SK-N-SH (cell line): ENCODE results near the gene GRWD1. TPM values are rescaled to one million over a fixed set of nuclear protein-coding genes. Genes with fewer than 3 reads are reported as not detected.

Experiments used
- CTCF ChIA-PET: fragments of 300-600, 350-600 bp; formaldehyde crosslinking; extraction: SDS; loops from one replicate; lab custom pipeline; 2021; lab: Yijun Ruan, JAX
- POLR2A ChIA-PET: fragments of 350-600 bp; sonication (Branson Sonifier 250); formaldehyde crosslinking; extraction: SDS; loops from one replicate; lab custom pipeline; 2020; ENCODE audit warnings: antibody characterized with exemption, inconsistent platforms; lab: Yijun Ruan, JAX
- DNase-seq: peaks from one replicate; pipeline ENCODE4 v3.0.0; 2012
- H2AFZ ChIP-seq: fragments of 200-600 bp; sonication (generic); 2 replicates; pipeline ENCODE4 v1.8.1; 2016; ENCODE audit warnings: antibody characterized with exemption, mild to moderate bottlenecking, low read depth
- H3F3A ChIP-seq: fragments of 200-600 bp; sonication (generic); replicated peaks from 2 replicates; pipeline ENCODE3; 2016; ENCODE audit warnings: antibody characterized with exemption, mild to moderate bottlenecking; ENCODE audit not compliant: insufficient read depth
- H3K27ac ChIP-seq, 2 experiments: fragments of 200-500 bp in 1 of 2; fragments of 200-600 bp in 1 of 2; sonication (Bioruptor generic) in 1 of 2; sonication (generic), shearing (Covaris generic) in 1 of 2; 2 replicates each; pipeline versions ENCODE4 v1.5.1 to v1.6.1; 2014 to 2016; ENCODE audit warnings: low read depth in 2 of 2, inconsistent platforms in 1 of 2, low read length in 1 of 2, mild to moderate bottlenecking in 1 of 2, mixed read lengths in 1 of 2
- H3K27me3 ChIP-seq: fragments of 200-600 bp; sonication (generic), shearing (Covaris generic); 2 replicates; pipeline ENCODE4 v1.6.1; 2016; ENCODE audit warnings: mixed run types; ENCODE audit not compliant: insufficient read depth
- H3K36me3 ChIP-seq, 2 experiments: fragments of 200-500 bp in 1 of 2; fragments of 200-600 bp in 1 of 2; sonication (Bioruptor generic) in 1 of 2; sonication (generic) in 1 of 2; replicated peaks in 1 of 2; 2 replicates each; pipeline versions ENCODE3 to v1.5.1; 2014 to 2016; ENCODE audit warnings: low read length in 1 of 2, mild to moderate bottlenecking in 1 of 2; ENCODE audit not compliant: insufficient read depth in 2 of 2, control insufficient read depth in 1 of 2
- H3K4me1 ChIP-seq, 2 experiments: fragments of 200-500 bp in 1 of 2; fragments of 200-600 bp in 1 of 2; sonication (Bioruptor generic) in 1 of 2; sonication (generic), shearing (Covaris generic) in 1 of 2; 2 replicates each; pipeline versions ENCODE4 v1.5.1 to v1.6.1; 2014 to 2016; ENCODE audit warnings: low read depth in 1 of 2, low read length in 1 of 2, mixed run types in 1 of 2; ENCODE audit not compliant: insufficient read depth in 2 of 2, control insufficient read depth in 1 of 2
- H3K4me2 ChIP-seq: fragments of 200-600 bp; sonication (generic), shearing (Covaris generic); 2 replicates; pipeline ENCODE4 v1.6.1; 2017; ENCODE audit warnings: mixed run types
- H3K4me3 ChIP-seq, 2 experiments: fragments of 200-500 bp in 1 of 2; fragments of 200-600 bp in 1 of 2; sonication (Bioruptor generic) in 1 of 2; sonication (generic), shearing (Covaris generic) in 1 of 2; 2 replicates each; pipeline versions ENCODE4 v1.5.1 to v1.8.1; 2014 to 2016; ENCODE audit warnings: low read depth in 2 of 2, inconsistent platforms in 1 of 2, low read length in 1 of 2, mild to moderate bottlenecking in 1 of 2, mixed read lengths in 1 of 2, moderate library complexity in 1 of 2
- H3K79me2 ChIP-seq: fragments of 200-600 bp; sonication (generic); 2 replicates; pipeline ENCODE4 v1.8.1; 2017; ENCODE audit warnings: mild to moderate bottlenecking; ENCODE audit not compliant: insufficient read depth
- H3K9ac ChIP-seq: fragments of 200-600 bp; sonication (generic); 2 replicates; pipeline ENCODE4 v1.6.1; 2017; ENCODE audit warnings: mixed run types
- H3K9me2 ChIP-seq: fragments of 200-600 bp; sonication (generic); 2 replicates; pipeline ENCODE4 v1.6.1; 2017; ENCODE audit warnings: mixed run types
- H3K9me3 ChIP-seq: fragments of 200-600 bp; sonication (generic); 2 replicates; pipeline ENCODE4 v1.6.1; 2017; ENCODE audit warnings: mixed run types, mild to moderate bottlenecking, moderate library complexity
- H4K20me1 ChIP-seq: fragments of 200-600 bp; sonication (generic); 2 replicates; pipeline ENCODE4 v1.6.1; 2017; ENCODE audit warnings: mild to moderate bottlenecking, mixed run types; ENCODE audit not compliant: insufficient read depth
- CHD2 ChIP-seq: fragments of 150-350 bp; IDR thresholded peaks from 2 replicates; pipeline ENCODE4 v1.6.1; 2018; ENCODE audit warnings: low read length; ENCODE audit not compliant: partially characterized antibody
- ELF1 ChIP-seq: IDR thresholded peaks from 2 replicates; pipeline ENCODE4 v1.4.0; 2012
- JUND ChIP-seq: IDR thresholded peaks from 2 replicates; pipeline ENCODE4 v1.4.0; 2012
- MXI1 ChIP-seq: IDR thresholded peaks from 2 replicates; pipeline ENCODE4 v1.6.1; 2012; ENCODE audit warnings: mild to moderate bottlenecking, low read depth, low read length, improper control_type of control experiment
- RFX5 ChIP-seq: IDR thresholded peaks from 2 replicates; pipeline ENCODE4 v1.6.1; 2012; ENCODE audit warnings: mild to moderate bottlenecking, improper control_type of control experiment, low read length
- RXRA ChIP-seq: IDR thresholded peaks from 2 replicates; pipeline ENCODE4 v1.4.0; 2012; ENCODE audit warnings: low read depth, mild to moderate bottlenecking, borderline replicate concordance
- TAF1 ChIP-seq: IDR thresholded peaks from 2 replicates; pipeline ENCODE4 v1.6.1; 2012; ENCODE audit warnings: low read depth, mild to moderate bottlenecking, low read length, moderate library complexity, borderline replicate concordance
- WGBS: methylation state at CpG from one replicate; pipeline ENCODE4 v1.1.6; 2017; ENCODE audit warnings: low lambda C conversion rate; 5-methylcytosine and 5-hydroxymethylcytosine counted together
- polyA plus RNA-seq, 3 experiments: library from polyadenylated mRNA; depleted of rRNA; stranded (reverse); fragments of >200 nt; gene quantifications; 2 replicates each; pipeline ENCODE4 v1.2.3, GENCODE V29; 2012
- TF ChIP-seq, protein P1 (sequence below): IDR thresholded peaks from 2 replicates; pipeline ENCODE4 v1.6.1; 2012; ENCODE audit warnings: mild to moderate bottlenecking, low read depth, low read length, moderate library complexity

Gene GRWD1
- polyA plus RNA-seq, 1 of the 3 experiments (the other 2 are of a cell fraction): 36.6 TPM

DNA sequence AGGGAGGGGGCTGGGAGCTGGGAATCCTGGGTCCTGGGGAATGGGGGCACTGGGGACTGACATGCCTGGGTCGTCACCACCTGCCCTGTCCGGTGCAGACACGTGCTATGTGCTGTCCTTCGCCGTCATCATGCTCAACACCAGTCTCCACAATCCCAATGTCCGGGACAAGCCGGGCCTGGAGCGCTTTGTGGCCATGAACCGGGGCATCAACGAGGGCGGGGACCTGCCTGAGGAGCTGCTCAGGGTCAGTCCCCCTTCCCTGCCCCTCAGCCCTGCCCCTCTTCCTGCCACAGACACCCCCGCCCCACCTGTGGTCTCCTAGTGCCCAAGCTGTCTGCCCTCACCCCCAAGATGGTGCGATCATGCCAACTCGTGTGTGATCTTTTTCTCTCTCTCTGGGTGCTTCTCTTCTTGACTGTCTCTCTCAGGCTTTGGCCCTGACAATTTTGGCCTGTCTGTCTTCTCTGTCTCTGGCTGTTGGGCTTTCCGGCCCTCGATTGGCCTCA, 28.4 kb downstream of the GRWD1 start:
- no peak for DNase-seq
- Histone ChIP-seq H3K4me2 (no peak overlapping the region), H3K36me3 (peaks cover 48 to 71% of the 10 kb centered on the region in 2 experiments), H3K27ac (no peak overlapping the region), H3K79me2 (peaks cover 38% of the 10 kb centered on the region), H3K9me2 (no peaks in the 10 kb centered on the region), H3K9me3 (no peaks in the 10 kb centered on the region), H3K4me3 (no peak overlapping the region), H3K9ac (no peak overlapping the region), H3F3A (no peaks in the 10 kb centered on the region), H3K27me3 (no peaks in the 10 kb centered on the region), H3K4me1 (peaks cover 0 to 9% of the 10 kb centered on the region in 2 experiments; a peak in 2 of 4 replicates), H4K20me1 (peaks cover 40% of the 10 kb centered on the region), H2AFZ (no peak overlapping the region)
- CTCF ChIA-PET: interaction anchor here (2.1 to 5.0 kb wide), 2 partner anchors 14 to 16 kb away, joined by 6 to 40 read pairs; no protein-coding TSS in a partner anchor
- POLR2A ChIA-PET: interaction anchor here (0.6 kb wide), 1 partner anchor 13 kb away, joined by 4 read pairs; no protein-coding TSS in a partner anchor
- TF ChIP-seq MXI1: no peak
- no peak for TF ChIP-seq CHD2
- TF ChIP-seq JUND: no peak
- 95% methylated on average over 16 of the region's 16 CpGs for WGBS

DNA sequence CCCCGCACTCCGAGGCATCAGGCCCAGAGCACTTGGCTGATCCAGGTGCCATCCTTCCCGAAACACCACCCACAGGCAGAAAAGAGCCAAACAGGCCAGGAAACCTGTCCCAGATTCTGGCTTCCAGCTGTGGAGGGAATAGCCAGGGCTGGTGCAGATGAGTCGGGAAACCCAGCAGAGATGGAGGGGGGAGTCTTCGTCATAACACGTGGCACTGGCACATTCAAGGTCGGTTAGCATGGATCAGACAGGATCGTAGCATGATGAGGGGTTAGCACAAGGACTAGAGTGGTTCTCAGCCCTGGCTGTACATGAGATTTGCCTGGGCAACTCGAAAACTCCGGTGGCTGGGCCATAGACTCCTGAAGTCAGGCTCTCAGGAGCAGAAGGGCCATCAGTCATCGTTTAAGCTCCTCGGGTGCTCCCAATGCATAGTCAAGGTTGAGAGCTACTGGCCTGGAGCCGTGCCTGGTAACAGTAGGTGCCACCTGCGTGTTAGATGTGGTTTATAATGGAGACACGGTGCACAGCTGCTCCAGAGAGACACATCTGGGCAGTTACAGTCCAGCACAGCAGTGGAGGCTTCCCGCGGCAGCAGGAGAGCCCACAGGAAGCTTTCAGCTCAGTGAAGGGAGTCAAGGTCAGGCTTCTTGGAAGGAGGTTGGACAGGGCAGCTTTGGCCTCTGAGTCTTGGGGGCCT, 29.7 kb downstream of the GRWD1 start:
- Histone ChIP-seq H3K4me1 (peaks cover 0 to 4% of the 10 kb centered on the region in 2 experiments; a peak in 2 of 4 replicates), H4K20me1 (peaks cover 36% of the 10 kb centered on the region), H3K9me3 (no peaks in the 10 kb centered on the region), H3K36me3 (peaks cover 50 to 80% of the 10 kb centered on the region in 2 experiments)
- CTCF ChIA-PET: interaction anchor here (1.0 to 5.0 kb wide), 5 partner anchors 14 to 161 kb away, joined by 3 to 40 read pairs (median 4); partner anchors contain the start of gene GRIN2D
- TF ChIP-seq, protein P1, sequence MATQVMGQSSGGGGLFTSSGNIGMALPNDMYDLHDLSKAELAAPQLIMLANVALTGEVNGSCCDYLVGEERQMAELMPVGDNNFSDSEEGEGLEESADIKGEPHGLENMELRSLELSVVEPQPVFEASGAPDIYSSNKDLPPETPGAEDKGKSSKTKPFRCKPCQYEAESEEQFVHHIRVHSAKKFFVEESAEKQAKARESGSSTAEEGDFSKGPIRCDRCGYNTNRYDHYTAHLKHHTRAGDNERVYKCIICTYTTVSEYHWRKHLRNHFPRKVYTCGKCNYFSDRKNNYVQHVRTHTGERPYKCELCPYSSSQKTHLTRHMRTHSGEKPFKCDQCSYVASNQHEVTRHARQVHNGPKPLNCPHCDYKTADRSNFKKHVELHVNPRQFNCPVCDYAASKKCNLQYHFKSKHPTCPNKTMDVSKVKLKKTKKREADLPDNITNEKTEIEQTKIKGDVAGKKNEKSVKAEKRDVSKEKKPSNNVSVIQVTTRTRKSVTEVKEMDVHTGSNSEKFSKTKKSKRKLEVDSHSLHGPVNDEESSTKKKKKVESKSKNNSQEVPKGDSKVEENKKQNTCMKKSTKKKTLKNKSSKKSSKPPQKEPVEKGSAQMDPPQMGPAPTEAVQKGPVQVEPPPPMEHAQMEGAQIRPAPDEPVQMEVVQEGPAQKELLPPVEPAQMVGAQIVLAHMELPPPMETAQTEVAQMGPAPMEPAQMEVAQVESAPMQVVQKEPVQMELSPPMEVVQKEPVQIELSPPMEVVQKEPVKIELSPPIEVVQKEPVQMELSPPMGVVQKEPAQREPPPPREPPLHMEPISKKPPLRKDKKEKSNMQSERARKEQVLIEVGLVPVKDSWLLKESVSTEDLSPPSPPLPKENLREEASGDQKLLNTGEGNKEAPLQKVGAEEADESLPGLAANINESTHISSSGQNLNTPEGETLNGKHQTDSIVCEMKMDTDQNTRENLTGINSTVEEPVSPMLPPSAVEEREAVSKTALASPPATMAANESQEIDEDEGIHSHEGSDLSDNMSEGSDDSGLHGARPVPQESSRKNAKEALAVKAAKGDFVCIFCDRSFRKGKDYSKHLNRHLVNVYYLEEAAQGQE: no peak
- TF ChIP-seq ELF1 (no peak), TAF1 (no peak), RFX5 (no peak), MXI1 (no peak), RXRA (no peak)
- TF ChIP-seq, all 33 proteins: peak for 0
- WGBS: 96% methylated on average over 12 of the region's 17 CpGs
- Histone ChIP-seq H3K27ac (no peak overlapping the region), H3K27me3 (no peaks in the 10 kb centered on the region), H3K4me3 (no peak overlapping the region), H2AFZ (no peak overlapping the region), H3K4me2 (no peak overlapping the region), H3F3A (peaks cover 10% of the 10 kb centered on the region), H3K9me2 (no peaks in the 10 kb centered on the region), H3K9ac (no peak overlapping the region), H3K79me2 (peaks cover 26% of the 10 kb centered on the region)
- POLR2A ChIA-PET: interaction anchor here (1.2 kb wide), 1 partner anchor 162 kb away, joined by 4 read pairs; no protein-coding TSS in a partner anchor
- no peak for DNase-seq
